ENCODE results near the gene PLET1.

The PLET1 gene, protein sequence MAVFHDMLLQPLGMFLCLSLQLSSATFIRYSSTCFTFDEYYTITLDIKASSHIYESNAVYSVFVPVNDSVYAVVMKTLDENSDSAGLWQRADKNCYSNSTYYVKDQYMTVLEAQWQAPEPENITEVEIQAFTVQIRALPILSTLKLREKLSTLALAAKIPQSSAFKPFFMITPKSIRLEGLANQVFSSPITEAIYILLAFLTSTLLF

DNA sequence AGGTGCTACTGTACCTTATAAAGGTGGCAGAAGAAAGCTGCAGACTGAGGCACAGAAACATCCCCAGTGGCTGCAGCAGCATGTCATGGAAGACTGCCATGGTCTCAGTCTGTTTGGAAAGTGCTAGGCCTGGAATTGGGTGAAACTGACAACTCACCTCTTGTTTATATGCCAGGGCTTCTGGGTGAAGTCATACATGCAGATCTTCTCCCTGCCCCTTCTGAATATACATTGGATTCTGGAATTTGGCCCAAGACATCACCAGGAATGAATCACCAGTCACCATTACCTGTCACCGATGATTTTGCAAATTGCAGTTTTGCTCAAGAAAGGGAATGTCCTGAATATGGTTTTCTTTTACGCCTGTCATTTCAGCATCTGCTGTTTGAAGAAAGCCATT, at the start of gene PLET1:
Gene PLET1 (minus strand): TSS at position 371 of the 400 bp plus-strand sequence. CDS start 271 bp downstream, at position 100.
- no peak for FAIRE-seq

DNA sequence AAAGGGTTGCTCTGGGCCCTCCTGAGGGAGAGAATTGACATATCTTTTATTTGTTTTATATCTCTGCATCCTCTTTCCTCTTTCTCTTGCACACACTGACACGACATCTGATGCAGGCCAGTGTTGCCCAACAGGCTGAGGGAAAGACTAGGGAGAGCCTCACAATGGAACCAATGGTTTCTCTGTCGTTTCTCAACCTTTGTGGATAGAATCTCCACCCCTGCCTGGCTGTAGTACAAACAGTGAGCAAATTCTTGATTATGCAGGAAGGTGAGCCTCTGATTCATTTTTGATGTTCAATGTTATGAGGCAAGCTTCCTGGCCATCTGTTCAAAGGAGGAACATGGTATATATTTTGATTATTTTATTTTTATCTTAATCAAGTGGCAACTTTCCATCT, 49.8 kb upstream of the PLET1 start:
- no peak for FAIRE-seq

DNA sequence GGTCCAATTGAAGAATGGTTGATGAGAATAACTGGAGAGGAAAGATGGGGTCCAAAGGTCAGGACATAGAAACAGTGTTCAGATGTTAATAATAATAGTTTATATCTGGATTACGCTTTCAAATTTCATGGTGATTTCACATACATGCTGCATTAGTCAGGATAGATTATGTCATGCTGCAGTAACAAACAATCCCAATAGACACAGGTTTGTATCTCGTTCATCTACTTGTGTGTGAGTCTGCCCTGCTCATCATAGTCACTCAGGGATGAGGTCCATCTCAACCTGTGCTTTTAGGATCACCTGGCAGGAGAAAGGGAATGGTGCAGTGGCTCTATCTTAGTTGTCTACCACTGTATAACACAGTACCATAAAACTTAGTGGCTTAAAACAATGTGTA, 48.0 kb upstream of the PLET1 start:
- no peak for FAIRE-seq

DNA sequence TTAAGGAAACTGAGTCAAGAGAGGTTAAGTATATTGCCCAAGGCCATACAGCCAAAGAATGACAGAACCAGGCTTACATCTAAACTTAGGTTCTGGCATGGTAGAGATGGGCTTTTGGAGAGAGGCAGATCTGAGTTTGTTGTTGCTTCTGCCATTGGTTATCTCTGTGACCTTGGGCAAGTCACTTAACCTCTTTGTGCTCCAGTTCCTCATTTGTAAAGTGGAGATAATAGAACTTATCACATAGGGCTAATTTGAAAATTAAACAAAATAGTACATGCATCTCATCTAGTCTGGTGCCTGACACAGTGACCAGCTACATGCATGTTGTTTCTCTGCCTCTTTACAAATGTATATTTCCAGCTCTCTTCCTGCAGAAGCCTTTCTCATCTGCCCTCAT, 47.0 kb upstream of the PLET1 start:
- no peak for FAIRE-seq

DNA sequence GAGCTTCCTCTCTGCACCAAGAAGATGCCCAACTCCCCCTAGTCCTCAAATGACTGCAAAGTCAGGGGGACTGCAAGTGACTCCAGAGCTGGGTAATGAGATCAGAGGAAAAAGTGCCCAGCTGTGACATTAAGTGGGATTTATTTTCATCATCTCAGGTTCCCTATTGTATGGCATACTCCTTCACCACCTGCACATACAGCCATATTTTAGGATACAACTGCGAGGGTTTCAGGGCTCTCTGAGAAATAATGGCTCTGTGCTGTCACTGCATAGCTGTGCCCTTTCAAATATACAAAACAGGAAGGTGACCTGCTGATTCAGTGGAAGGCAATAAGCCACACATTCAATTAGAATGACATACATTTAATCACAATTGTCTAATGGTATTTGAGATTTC, 45.6 kb upstream of the PLET1 start:
- no peak for FAIRE-seq

DNA sequence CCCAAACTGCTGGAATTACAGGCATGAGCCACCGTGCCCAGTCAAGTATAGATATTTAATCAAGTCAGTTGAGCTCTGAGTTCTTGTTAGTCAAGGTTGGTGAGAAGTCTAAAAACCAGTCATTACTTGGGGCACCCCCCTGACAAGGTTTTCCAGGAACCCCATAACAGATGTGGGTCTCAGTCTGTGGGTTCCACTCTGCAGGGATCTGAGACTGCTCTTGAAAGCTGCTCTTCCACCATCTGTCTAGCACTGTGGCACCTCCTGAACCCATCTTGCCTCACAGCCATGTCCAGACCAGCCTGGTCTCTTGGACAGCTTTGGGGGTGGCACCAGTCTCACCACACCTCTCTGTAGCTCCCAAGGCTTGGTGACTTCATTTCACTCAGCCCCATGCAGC, 44.3 kb upstream of the PLET1 start:
- FAIRE-seq, result no peak

DNA sequence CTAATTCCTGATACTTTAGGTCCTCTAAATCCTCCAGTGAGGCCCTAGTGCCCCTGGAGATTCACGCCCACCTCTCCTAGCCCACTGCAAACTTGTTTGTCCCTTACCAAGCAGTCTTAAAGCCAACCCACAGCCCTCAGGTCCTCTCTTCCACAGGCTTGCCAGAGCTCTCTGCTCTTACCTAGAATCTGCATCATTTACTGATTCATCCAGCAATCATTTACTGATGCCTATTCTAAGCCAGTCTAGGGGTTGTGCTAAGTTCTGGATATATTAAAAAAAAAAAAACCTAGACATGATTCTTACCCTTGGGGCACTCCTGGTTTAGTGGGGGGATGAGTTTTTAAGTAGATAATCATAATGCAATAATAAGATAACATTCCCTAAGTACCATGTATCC, 43.0 kb upstream of the PLET1 start:
- no peak for FAIRE-seq

DNA sequence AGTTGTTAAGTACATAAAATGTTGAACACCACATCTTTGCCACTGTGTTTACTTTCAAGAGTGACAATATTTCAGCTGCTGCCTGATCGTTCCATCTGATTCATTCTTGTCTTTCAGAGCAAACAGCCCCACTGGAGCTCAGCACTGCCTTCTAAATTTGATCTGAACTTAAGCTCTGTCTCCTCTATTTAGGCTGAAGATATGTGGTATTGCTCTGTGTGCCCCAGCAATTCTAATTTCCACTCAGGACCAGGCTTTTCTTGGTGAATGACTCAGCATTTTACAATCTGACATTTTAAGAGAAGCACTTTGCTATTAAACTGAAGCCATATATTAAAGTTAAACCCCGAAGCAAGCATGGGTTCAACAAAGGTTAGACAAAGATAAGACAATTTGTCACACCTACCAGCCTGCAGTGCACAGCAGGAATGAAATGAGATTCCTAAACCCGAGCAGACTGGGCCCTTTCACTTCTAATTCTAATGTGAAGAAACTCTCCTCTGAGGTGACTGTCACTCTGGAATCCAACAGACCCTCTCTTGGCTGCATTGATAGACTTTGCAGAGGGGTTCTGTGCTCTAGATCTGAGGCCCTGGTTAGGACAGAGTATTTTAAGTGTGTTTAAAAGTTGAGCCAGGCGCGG, 41.7 kb upstream of the PLET1 start:
- no peak for FAIRE-seq

DNA sequence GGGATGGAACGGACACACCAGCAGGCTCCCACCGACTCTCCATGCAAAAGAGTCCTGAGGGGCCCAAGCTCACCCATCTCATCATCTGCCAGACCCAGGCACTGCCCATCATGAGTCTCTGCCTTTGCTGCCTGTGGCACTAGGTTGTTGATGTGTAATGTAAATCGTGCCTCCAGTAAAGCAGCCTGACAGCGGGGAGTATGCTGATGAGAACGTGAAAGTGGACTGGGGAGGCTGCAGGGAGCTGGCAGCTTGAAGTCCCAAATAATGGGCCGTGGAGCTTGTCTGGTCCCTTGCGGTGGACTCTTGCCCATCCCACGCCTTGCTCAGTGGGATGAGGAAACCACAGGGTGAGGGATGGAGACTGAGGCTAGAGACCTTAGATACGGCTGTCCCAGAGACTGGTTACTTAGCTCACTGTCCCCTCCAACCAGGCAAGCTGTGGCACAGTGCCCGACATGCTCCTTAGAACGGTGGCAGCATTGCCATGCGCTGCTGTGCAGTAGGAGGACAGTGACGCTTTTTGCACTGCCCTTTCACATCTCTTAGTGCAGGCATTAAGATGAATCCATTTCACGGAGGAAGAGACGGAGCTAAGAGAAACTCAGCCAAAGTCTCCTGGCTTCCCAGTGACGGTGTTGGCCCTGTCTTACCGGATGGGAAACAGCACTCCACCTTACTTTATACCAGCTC, 39.6 kb upstream of the PLET1 start:
- no peak for FAIRE-seq

DNA sequence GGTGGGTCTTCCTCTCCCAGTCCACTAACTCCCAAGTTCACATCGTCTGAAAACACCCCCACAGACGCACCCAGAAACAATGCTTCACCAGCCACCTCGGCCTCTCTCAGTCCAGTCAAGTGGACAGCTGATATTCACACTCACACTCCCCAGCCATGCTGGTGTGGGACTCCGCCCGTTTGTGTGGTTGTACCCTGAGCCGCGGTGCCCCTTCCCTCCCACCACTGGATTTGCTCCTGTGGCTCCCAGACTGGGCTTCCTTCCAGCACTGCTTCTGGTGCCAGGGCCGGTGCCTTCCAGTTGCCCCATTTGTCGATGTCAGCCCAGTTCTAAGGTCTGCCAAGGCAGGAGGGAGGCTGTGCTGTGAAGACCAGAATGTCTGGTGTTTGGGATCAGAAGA, 37.9 kb upstream of the PLET1 start:
- no peak for FAIRE-seq

DNA sequence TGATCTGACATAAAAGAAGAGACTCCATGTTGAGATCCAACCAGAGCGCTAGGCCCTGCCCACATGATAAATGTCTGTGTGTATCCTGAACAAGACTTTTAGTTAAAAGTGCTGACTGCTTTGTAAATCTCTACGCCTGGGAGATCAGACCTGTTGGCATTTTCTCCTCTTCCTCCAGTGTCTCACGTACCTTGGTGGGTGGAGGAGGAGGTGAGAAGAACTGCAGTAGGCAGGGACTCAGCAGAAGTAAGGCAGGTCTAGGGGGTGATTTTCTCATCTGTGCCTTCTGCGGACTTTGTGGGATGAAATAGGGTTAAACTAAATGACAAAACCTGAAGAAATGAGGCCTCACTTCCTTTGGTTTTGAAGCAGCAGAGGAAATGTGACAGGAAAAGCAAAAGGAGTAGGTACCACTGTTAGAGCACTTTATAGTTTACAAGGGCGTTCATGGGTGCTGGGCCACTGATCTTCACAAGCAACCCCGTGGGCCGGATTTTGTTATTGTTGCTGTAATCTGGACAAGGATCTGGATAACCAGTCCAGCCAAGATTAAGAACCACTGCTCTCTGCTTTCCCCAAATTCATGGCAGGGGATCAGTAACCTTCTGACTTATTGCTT, 36.7 kb upstream of the PLET1 start:
- no peak for FAIRE-seq

DNA sequence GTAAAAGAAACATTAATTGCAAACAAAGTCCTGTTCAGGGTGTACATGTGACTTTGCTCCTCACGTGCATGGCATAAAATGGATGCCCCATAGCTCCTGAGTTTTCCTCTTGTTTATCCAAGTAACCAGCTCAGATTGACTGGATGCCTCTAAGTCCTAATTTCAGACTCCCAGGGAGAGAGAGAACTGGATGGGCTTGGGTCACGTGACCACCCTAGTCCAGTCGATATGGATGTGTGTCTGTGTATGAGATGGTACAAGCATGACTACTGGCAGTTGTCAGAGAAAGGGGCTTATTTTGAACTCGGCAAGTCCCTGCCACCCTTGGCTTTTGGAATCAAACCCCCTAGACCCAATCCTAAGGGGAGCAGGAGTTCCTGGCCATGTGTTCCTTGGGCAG, 35.4 kb upstream of the PLET1 start:
- FAIRE-seq, result no peak

DNA sequence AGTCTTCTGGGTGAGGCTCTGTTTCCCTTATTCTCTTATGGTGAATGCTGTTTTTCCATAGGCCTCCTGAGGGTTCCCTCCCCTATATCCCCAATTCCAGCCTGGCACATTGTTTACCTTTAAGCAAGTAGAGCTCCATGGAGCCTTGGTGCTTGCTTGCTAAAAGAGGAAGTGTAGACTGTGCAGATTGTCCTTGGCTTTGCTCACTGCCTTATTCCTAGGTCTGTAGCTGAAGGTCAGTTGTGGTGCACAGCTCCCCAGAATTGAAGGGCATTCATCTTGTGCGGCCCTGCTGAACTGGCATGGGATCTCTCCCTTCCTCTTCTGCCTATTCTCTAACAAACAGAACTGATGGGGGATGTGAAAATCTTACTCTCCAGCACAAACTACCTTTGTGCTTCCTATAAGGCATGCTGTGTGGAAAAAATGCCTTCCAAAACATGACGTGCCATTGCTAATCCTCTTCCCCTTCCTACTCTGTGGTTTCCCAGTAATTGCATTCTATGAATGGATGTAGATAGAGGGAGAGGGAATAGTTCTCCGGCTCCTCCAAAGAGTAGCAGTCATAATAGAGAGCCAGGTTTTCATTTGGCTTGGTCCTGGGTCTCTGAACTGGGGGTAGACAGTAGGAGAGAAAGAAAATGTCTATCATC, 34.2 kb upstream of the PLET1 start:
- no peak for FAIRE-seq

DNA sequence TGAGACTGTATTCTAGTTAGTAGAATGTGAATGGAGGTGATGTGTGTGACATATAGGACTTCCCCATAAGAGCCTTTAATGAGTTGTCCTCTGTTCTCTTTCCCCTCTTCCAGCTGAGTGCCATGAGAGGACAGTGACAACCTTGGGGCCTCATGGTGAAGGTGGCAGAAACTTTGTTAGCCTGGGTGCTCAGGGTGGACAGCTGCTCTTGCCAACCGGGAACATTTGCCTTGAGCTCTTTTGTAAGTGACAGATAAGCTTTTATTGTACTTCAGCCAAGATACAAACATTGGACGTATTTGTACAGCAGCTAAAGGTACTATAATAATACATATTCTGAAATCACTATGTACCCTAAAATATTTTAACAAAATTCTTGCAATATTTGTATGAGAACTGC, 33.0 kb upstream of the PLET1 start:
- FAIRE-seq, result no peak

DNA sequence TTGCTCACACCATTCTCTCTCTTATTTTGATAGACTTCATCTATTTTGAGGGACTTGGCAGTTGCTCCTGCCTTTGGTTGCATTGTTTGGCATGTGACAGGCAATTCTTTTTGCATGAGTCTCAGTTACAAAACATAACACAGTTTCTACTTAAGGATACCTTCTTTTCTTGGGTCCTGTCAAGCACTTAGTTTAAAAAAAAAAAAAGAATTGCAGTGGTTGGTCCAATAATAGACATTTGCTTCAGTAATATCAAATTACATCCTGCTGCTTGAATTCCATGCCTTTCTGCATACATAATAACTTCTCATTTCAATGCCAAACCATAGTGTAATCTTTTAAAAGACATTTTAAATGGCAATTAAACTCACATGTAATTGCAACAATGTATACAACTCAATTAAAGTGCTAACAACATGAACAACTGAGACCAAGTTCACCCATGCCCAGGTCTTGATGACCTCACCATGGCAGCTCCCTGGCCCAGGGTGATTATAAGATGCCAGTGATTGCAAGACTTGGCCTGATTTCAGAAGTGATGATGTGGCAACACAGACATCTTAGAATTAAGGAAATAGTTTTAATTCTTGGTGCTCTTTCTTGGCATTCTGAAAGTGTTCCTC, 32.2 kb upstream of the PLET1 start:
- FAIRE-seq, result no peak

DNA sequence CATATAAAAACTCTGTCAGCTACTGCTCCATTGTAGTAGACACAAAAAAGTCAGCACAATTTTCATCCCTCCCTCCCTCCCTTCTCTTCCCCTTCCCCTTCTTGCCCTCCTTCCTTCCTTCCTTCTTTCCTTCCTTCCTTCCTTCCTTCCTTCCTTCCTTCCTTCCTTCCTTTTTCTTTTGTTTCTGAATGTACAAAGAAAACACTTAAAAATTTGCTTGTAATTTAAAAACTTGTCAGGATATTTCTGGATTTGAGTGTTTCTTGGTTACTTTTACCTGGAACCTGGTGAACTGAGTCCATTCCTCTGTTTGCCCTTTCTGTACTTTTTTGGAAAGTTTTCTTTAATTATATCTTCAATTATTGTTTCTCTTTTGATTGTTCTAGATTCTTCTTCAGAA, 31.5 kb upstream of the PLET1 start:
- no peak for FAIRE-seq

DNA sequence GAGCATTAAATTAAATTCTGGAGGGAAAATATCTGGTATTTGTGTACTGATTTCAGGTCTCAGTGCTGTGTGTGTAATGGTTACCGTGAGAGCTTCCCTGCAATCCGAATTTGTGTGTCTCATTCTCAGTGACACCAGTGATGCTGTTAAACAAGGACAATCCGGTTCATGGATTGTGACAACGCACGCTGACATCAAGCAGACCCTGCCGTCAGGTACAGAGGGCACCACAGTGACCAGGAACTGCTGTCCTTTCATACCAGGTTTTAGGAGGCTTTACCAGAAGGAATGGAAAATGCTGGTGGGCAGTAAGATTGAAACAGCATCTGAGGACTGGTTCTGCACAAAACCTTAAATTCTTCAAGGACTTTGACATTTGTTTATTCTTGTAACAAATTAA, 30.5 kb upstream of the PLET1 start:
- FAIRE-seq, result no peak

DNA sequence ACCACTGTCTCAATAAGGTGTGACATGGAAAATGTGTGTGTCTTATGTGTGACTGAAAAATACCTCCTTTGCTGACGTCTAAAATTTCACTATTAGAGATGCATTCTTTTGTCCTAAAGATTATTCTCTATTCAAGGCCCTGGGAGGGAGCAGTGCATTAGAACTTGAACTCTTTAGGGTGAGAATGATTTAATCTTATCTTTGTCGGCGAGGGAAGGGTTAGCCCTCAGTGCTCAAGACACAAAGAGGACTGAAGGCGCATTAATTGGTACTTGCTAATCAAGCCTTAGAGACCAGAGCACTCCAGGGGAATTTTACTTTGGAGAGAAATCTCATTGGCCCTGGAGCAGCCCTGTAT, 29.8 kb upstream of the PLET1 start:
- no peak for FAIRE-seq

DNA sequence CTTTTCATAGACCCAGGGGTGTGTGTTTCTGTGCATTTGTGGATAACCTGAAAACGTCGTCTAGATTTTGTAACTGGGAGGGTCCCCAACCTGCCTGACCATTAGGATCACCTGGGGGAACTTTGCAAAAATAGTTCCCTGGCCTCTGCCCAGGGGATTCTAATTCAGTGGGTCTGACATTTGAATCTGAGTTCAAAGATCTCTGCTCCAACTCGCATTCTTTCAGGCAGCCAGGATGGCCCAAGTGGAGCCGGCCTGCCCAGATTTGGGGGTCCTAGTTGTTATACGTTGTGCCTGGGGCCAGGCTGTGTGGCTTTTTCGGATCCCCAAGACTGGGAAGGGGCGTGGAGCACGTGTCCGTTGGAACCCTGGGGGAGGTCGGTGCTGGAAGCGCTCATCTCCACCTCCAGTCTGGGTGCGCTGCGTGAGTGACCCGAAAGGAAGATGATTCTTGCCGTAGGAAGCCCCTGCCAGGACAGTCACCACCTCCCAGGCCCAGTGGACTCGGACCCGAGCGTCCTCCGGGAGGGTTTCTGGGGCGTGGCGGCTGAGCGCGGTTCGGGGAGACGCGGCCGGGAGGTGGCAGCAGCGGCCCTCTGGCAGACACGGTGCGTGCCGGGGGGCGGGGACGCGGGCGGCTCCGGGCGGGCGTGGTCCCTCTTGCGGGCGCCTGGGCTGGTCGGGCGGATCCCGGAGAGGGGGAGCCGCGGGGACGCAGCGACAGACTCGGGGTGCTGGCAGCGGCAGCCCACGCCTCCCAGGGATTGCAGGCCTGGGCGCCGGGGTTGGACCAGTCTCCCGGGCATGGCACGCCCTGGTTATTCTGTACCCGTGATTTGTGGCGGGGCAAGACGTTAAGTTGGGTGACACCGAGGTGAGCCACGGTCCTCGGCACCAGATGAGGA, 29.2 kb upstream of the PLET1 start:
- no peak for FAIRE-seq

DNA sequence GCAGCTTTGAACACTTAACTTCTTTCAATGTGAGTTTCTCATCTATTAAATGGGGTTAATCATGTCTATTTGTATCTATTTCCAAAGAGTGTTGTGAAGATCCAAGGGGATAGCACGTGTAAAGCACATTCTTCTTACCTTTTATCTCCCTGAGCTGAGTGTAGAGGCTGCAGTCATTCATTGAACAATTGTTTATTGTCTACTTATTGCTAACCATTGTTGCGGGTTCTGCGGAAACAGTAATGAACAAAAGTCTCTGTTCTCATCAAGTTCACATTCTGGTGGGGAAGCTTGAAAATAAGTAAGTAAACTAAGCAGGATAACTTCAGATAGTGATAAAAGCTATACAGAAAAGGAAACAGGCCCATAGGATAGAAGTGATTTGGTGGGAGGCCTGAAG, 27.4 kb upstream of the PLET1 start:
- FAIRE-seq, result no peak

DNA sequence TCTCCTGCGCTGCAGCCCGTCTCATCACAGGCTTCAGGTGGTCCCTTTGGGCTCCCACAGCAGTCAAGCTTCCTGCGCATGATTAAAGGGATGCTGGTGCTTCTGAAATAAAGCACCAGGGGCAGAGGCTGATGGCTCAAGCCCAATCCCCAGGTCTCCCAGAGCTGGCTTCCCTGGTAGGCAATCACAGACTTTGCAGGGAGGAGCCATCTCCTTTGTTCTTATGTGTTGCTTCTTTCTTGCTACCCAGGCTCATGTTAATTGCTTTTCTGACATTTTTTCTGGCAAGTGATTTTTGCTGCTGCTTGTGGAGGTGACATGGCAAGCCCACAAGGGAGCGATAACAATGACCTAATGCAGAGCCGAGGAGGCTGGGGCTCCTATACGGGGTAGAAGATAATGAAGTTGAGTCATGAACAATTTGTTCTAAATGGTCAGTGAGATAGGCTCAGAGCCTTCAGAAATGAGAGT, 25.2 kb upstream of the PLET1 start:
- FAIRE-seq, result no peak

DNA sequence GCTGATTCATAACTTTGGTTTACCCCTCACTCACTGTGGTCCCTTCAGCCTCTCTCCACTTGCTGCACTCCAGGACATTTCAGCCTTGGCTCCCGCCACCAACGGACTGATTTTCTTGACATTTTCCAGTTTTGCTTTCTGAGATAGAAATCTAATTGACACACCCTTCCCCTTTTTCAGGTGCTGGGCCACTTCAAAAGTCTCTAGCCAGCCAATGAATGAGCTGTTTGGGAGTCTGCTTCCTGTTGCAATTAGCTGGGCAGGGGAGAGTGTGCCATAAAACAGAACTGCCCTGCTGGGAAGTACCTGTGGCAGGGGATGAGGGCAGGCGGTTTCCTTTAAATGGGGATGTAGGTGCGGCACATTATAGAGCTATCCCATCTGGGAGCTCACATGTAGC, 21.1 kb upstream of the PLET1 start:
- no peak for FAIRE-seq
